Measurements from ENCODE around the gene CDON. TPM values are rescaled to one million over a fixed set of nuclear protein-coding genes. Genes with fewer than 3 reads are reported as not detected.

CDON gene
- total and polyA plus RNA-seq, 2 of the 13 experiments (the other 11 are each of a cell fraction or from before 2014, with no cell fraction given) = 9.6 to 12.8 TPM

DNA sequence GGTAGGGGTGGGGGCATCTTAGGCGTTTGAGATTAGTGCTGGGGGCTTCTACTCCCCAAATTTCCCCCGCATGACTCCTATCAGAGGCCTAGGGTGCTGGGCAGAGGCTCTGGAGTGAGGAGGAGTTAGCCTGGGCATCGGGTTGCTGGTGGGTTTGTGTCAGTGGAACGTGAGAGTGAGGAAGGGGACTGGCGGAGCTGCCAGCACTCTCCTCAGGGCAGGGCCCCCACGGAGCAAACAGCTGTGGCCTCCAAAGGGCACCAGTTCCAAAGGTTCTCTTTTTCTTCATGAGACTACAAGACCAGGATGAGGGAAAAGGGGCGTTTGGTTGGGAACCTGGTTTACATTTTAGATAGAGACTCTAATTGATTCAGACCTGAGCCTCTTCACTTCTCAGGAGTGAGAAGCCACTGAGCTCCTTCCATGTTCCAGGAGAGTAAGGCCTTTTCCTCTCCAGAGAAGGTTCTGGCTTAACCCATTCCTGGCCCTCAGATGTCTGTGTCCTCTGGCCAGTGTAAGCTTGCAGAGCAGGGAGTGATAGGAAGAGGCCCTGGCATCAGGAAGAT lies 35.6 kb upstream of the CDON start (continued):
- TF ChIP-seq PAXIP1 (CRISPR knock-in tag; conservative IDR thresholded peaks at IDR 0.05) (peak; percentile 64), ZBTB7B (CRISPR knock-in tag; IDR thresholded peaks at IDR 0.05) (0 out of 2 replicates have a peak, but pooled peaks have one; percentile 27), ZGPAT (CRISPR knock-in tag; IDR thresholded peaks at IDR 0.05) (0 out of 2 replicates have a peak, but pooled peaks have one; percentile 19), ASH2L (IDR thresholded peaks at IDR 0.05; ENCODE audit: insufficient read length, low read depth, low read length) (peak; percentile 31), ZNF446 (CRISPR knock-in tag; IDR thresholded peaks at IDR 0.05) (0 out of 2 replicates have a peak, but pooled peaks have one; percentile 46), KDM6A (CRISPR knock-in tag; IDR thresholded peaks at IDR 0.05; ENCODE audit: low read depth) (0 out of 2 replicates have a peak, but pooled peaks have one; percentile 37)
- TF ChIP-seq, protein P1, sequence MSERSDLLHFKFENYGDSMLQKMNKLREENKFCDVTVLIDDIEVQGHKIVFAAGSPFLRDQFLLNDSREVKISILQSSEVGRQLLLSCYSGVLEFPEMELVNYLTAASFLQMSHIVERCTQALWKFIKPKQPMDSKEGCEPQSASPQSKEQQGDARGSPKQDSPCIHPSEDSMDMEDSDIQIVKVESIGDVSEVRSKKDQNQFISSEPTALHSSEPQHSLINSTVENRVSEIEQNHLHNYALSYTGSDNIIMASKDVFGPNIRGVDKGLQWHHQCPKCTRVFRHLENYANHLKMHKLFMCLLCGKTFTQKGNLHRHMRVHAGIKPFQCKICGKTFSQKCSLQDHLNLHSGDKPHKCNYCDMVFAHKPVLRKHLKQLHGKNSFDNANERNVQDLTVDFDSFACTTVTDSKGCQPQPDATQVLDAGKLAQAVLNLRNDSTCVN (CRISPR knock-in tag; IDR thresholded peaks at IDR 0.05; ENCODE audit: borderline replicate concordance) = no peak

All from HepG2 (cell line).